IMR-90 (cell line): ENCODE results near the gene NRM. TPM values are rescaled to one million over a fixed set of nuclear protein-coding genes. Genes with fewer than 3 reads are reported as not detected.

ENCODE experiments used
- ATAC-seq: fragments of 200-7000 bp; cut with Tn5 transposase; 2 replicates; pipeline ENCODE4 v1.9.1; 2020; ENCODE audit warnings: low read depth, mild to moderate bottlenecking, moderate library complexity
- BruUV-seq: library from RNA; stranded (reverse); fragments of 400-500 nt; replicated peaks from 2 replicates; lab custom pipeline; 2021; lab: Mats Ljungman, UMichigan
- CTCF ChIA-PET: fragments of 300-600 bp; formaldehyde crosslinking; extraction: SDS; loops from one replicate; lab custom pipeline; 2021; ENCODE audit warnings: antibody characterized with exemption; lab: Yijun Ruan, JAX
- POLR2A ChIA-PET: fragments of 300-600 bp; sonication (Branson Sonifier 250); formaldehyde crosslinking; loops from one replicate; lab custom pipeline; 2022; ENCODE audit warnings: antibody characterized with exemption; ENCODE audit not compliant: unreplicated experiment; lab: Charles Lee
- DNase-seq: peaks from one replicate; pipeline ENCODE4 v3.0.0; 2013
- H2AFZ ChIP-seq: replicated peaks from 2 replicates; pipeline ENCODE3; 2013; ENCODE audit warnings: low read length, mild to moderate bottlenecking; ENCODE audit not compliant: poor library complexity
- H2AK5ac ChIP-seq: 2 replicates; pipeline ENCODE4 v1.6.1; 2013; ENCODE audit warnings: low read depth, low read length, inconsistent platforms
- H2AK9ac ChIP-seq: replicated peaks from 2 replicates; pipeline ENCODE3; 2013; ENCODE audit warnings: mild to moderate bottlenecking, low read depth, low read length, moderate library complexity; ENCODE audit not compliant: poor library complexity
- H2BK120ac ChIP-seq: 2 replicates; pipeline ENCODE4 v1.6.1; 2013; ENCODE audit warnings: low read depth, low read length, inconsistent platforms
- H2BK15ac ChIP-seq: 3 replicates; pipeline ENCODE4 v1.6.1; 2013; ENCODE audit warnings: low read depth, low read length, inconsistent platforms
- H2BK20ac ChIP-seq: 2 replicates; pipeline ENCODE4 v1.6.1; 2013; ENCODE audit warnings: low read depth, mild to moderate bottlenecking, inconsistent platforms, low read length, moderate library complexity
- H2BK5ac ChIP-seq: 2 replicates; pipeline ENCODE4 v1.6.1; 2013; ENCODE audit warnings: mild to moderate bottlenecking, low read depth, low read length, inconsistent platforms; ENCODE audit not compliant: poor library complexity, severe bottlenecking
- H3K14ac ChIP-seq: replicated peaks from 2 replicates; pipeline ENCODE4 v1.6.1; 2013; ENCODE audit warnings: low read depth, low read length, inconsistent platforms
- H3K18ac ChIP-seq: 2 replicates; pipeline ENCODE4 v1.6.1; 2013; ENCODE audit warnings: low read depth, low read length, control low read depth
- H3K23ac ChIP-seq: 2 replicates; pipeline ENCODE4 v1.6.1; 2013; ENCODE audit warnings: low read depth, low read length, inconsistent platforms
- H3K27ac ChIP-seq: 2 replicates; pipeline ENCODE4 v1.5.1; 2013; ENCODE audit warnings: mild to moderate bottlenecking, control low read depth, low read length; ENCODE audit not compliant: insufficient read depth
- H3K27me3 ChIP-seq: 2 replicates; pipeline ENCODE4 v1.6.1; 2013; ENCODE audit warnings: low read length; ENCODE audit not compliant: control insufficient read depth, insufficient read depth
- H3K36me3 ChIP-seq: 2 replicates; pipeline ENCODE4 v1.6.1; 2013; ENCODE audit warnings: low read length, mixed read lengths; ENCODE audit not compliant: control insufficient read depth, insufficient read depth
- H3K4ac ChIP-seq: 2 replicates; pipeline ENCODE4 v1.6.1; 2013; ENCODE audit warnings: low read depth, low read length, inconsistent platforms
- H3K4me1 ChIP-seq: 2 replicates; pipeline ENCODE4 v1.6.1; 2013; ENCODE audit warnings: low read length, mixed read lengths; ENCODE audit not compliant: control insufficient read depth, insufficient read depth
- H3K4me2 ChIP-seq: 2 replicates; pipeline ENCODE4 v1.6.1; 2013; ENCODE audit warnings: low read depth, mild to moderate bottlenecking, control low read depth, low read length, moderate library complexity
- H3K4me3 ChIP-seq: 2 replicates; pipeline ENCODE4 v1.5.1; 2013; ENCODE audit warnings: low read depth, mild to moderate bottlenecking, control low read depth, low read length, moderate library complexity; ENCODE audit not compliant: insufficient read depth
- H3K56ac ChIP-seq: 2 replicates; pipeline ENCODE4 v1.6.1; 2013; ENCODE audit warnings: low read length, inconsistent platforms; ENCODE audit not compliant: insufficient read depth; ENCODE audit errors: extremely low read depth
- H3K79me1 ChIP-seq, 2 experiments: 2 replicates each; pipeline ENCODE4 v1.6.1; 2013; ENCODE audit warnings: low read length in 2 of 2, inconsistent platforms in 1 of 2, low read depth in 1 of 2
- H3K9ac ChIP-seq: 2 replicates; pipeline ENCODE4 v1.6.1; 2013; ENCODE audit warnings: low read depth, low read length, control low read depth
- H3K9me1 ChIP-seq: 2 replicates; pipeline ENCODE4 v1.6.1; 2013; ENCODE audit warnings: low read length, inconsistent platforms; ENCODE audit not compliant: insufficient read depth
- H3K9me3 ChIP-seq: 2 replicates; pipeline ENCODE4 v1.6.1; 2013; ENCODE audit warnings: low read length; ENCODE audit not compliant: control insufficient read depth, insufficient read depth
- H4K20me1 ChIP-seq: 2 replicates; pipeline ENCODE4 v1.6.1; 2013; ENCODE audit warnings: low read length, inconsistent platforms; ENCODE audit not compliant: insufficient read depth
- H4K5ac ChIP-seq: 2 replicates; pipeline ENCODE4 v1.6.1; 2013; ENCODE audit warnings: mild to moderate bottlenecking, low read depth, low read length, control low read depth
- H4K8ac ChIP-seq, 2 experiments: 2 replicates each; pipeline ENCODE4 v1.6.1; 2013; ENCODE audit warnings: low read depth in 2 of 2, low read length in 2 of 2, control low read depth in 1 of 2, inconsistent platforms in 1 of 2
- H4K91ac ChIP-seq: 2 replicates; pipeline ENCODE4 v1.6.1; 2013; ENCODE audit warnings: low read depth, low read length, inconsistent platforms; ENCODE audit not compliant: insufficient read depth
- MAFK ChIP-seq: IDR thresholded peaks from 2 replicates; pipeline ENCODE4 v1.6.1; 2012; ENCODE audit warnings: low read depth, low read length, improper control_type of control experiment
- RCOR1 ChIP-seq: IDR thresholded peaks from 2 replicates; pipeline ENCODE4 v1.6.1; 2012; ENCODE audit warnings: mild to moderate bottlenecking, low read length, improper control_type of control experiment; ENCODE audit not compliant: insufficient replicate concordance
- WGBS, 2 experiments: methylation state at CpG; one replicate each; pipeline versions ENCODE4 v1.1.5 to v1.1.7; 2013; ENCODE audit warnings: missing lambda C conversion rate in 2 of 2; ENCODE audit not compliant: insufficient read length in 1 of 2; ENCODE audit errors: extremely low coverage in 2 of 2; 5-methylcytosine and 5-hydroxymethylcytosine counted together
- dilution Hi-C: fragments of 300-500 bp; cut with HindIII; formaldehyde crosslinking; loops from one replicate; pipeline ENCODE4 v1.14.3; 2018; ENCODE audit warnings: low sequenced_read_pairs; ENCODE audit not compliant: unreplicated experiment
- in situ Hi-C: fragments of 300-500 bp; cut with MboI; formaldehyde crosslinking; loops from 3 replicates; pipeline ENCODE4 v1.14.3; 2019; ENCODE audit warnings: low sequenced_read_pairs, inconsistent platforms, mixed read lengths
- intact Hi-C: fragments of 100-400 bp; cut with micrococcal nuclease; formaldehyde crosslinking; loops from 2 replicates; pipeline ENCODE4 v1.10.0; 2022
- polyA plus RNA-seq, 3 experiments: library from polyadenylated mRNA; depleted of rRNA; stranded (reverse); fragments of >200 nt; gene quantifications; 2 replicates each; pipeline ENCODE4 v1.2.3, GENCODE V29; 2012; ENCODE audit warnings: low replicate concordance in 1 of 3
- total RNA-seq: library from RNA; depleted of rRNA; stranded (reverse); fragments of >200 nt; gene quantifications from 2 replicates; pipeline ENCODE4 v1.2.3, GENCODE V29; 2012

The NRM gene
- total and polyA plus RNA-seq, 2 of the 4 experiments (the other 2 are of a cell fraction), result 2.2 to 27.0 TPM

GRCh38 chr6:30654798-30655742 lies 35.7 kb downstream of the NRM start:
- no TSS peak for BruUV-seq
- DNase-seq, result no peak
- no peaks in the 10 kb centered on the region for H3K9me1 ChIP-seq
- no peaks in the 10 kb centered on the region; the same call in 1 of the 2 replicates for H3K4me1 ChIP-seq
- ChIA-PET POLR2A (no interaction called here), CTCF (no interaction called here)
- H2AFZ ChIP-seq, result no peak overlapping the region
- H3K18ac ChIP-seq, result no peak overlapping the region
- H2BK20ac ChIP-seq, result no peak overlapping the region
- no peaks in the 10 kb centered on the region for H3K9me3 ChIP-seq
- H2BK5ac ChIP-seq, result no peak overlapping the region
- ATAC-seq, result peak; percentile 6; the same call in 1 of the 2 replicates
- H2AK9ac ChIP-seq, result peak overlapping the region; percentile 29
- H3K4me2 ChIP-seq, result no peak overlapping the region
- H4K20me1 ChIP-seq, result no peaks in the 10 kb centered on the region
- no peak overlapping the region for H4K91ac ChIP-seq
- H3K36me3 ChIP-seq, result peaks cover 73% of the 10 kb centered on the region
- dilution Hi-C loops, result no loop called here
- H3K27ac ChIP-seq, result no peak overlapping the region
- no peak overlapping the region for H3K23ac ChIP-seq
- H3K4me3 ChIP-seq, result no peak overlapping the region
- H2BK120ac ChIP-seq, result no peak overlapping the region
- H2BK15ac ChIP-seq, result no peak overlapping the region
- H3K79me1 ChIP-seq, result peaks cover 2 to 4% of the 10 kb centered on the region in 2 experiments; a peak in 3 of 4 replicates
- H2AK5ac ChIP-seq, result no peak overlapping the region
- H4K5ac ChIP-seq, result no peak overlapping the region
- in situ Hi-C loops, result no loop called here
- intact Hi-C loops, result no loop called here
- H3K27me3 ChIP-seq, result no peaks in the 10 kb centered on the region
- no peak overlapping the region; a peak in 1 of 4 replicates for H4K8ac ChIP-seq
- H3K56ac ChIP-seq, result no peak overlapping the region
- H3K4ac ChIP-seq, result no peak overlapping the region
- WGBS, 2 experiments, result 94% methylated on average over 13 of the region's 19 CpGs; no CpG with 5 or more reads in 1 of the 2 experiments
- TF ChIP-seq MAFK (peak; percentile 86), RCOR1 (no peak)
- H3K14ac ChIP-seq, result no peak overlapping the region
- no peak overlapping the region for H3K9ac ChIP-seq
